ENCODE measurements around the gene PHF21A. TPM values are rescaled to one million over a fixed set of nuclear protein-coding genes. Genes with fewer than 3 reads are reported as not detected.
"Not testable (repeated sequence)": the region's sequence is repeated elsewhere in the genome, so short reads cannot be mapped to it uniquely, and the experiment has no call there.

PHF21A gene
- polyA plus RNA-seq, 1 donor (not counting 4 experiments of a cell fraction or from before 2014, with no cell fraction given) = 16.1 TPM

- H3K9ac ChIP-seq (ENCODE audit: control insufficient read depth, extremely low read depth, insufficient read depth, low read length) = no peak overlapping the region
- H3K4me2 ChIP-seq (ENCODE audit: control insufficient read depth, extremely low read depth, insufficient read depth, low read depth, low read length) = no peak overlapping the region
- no peak overlapping the region for H2AFZ ChIP-seq (ENCODE audit: control insufficient read depth, low read length)
- no peaks in the 10 kb centered on the region for H3K27me3 ChIP-seq (ENCODE audit: control insufficient read depth, extremely low read depth, insufficient read depth, low read length)
- no peaks in the 10 kb centered on the region for H3K9me3 ChIP-seq (ENCODE audit: control insufficient read depth, low read depth, low read length)
- TF ChIP-seq CTCF (optimal IDR thresholded peaks at IDR 0.05 in 1 of 3, IDR thresholded peaks at IDR 0.05 in 1 of 3, conservative IDR thresholded peaks at IDR 0.05 in 1 of 3; ENCODE audit: extremely low read depth in 1 of 3, insufficient read depth in 2 of 3, low read length in 3 of 3) = no peak
- no peak for TF ChIP-seq EZH2 (IDR thresholded peaks at IDR 0.05; ENCODE audit: low read length)
- H4K20me1 ChIP-seq (ENCODE audit: control insufficient read depth, extremely low read depth, insufficient read depth, low read length) = no peaks in the 10 kb centered on the region
- H3K36me3 ChIP-seq (ENCODE audit: control insufficient read depth in 2 of 2, extremely low read depth in 1 of 2, insufficient read depth in 2 of 2, low read length in 2 of 2) = no peaks in the 10 kb centered on the region
- H3K4me3 ChIP-seq (ENCODE audit: control insufficient read depth in 2 of 3, extremely low read depth in 1 of 3, insufficient read depth in 2 of 3, low read depth in 1 of 3, low read length in 3 of 3) = no peak overlapping the region
- FAIRE-seq = no peak
- no peak for DNase-seq (ENCODE audit: low read depth, low spot score)
- no peaks in the 10 kb centered on the region for H3K9me1 ChIP-seq (ENCODE audit: control insufficient read depth, extremely low read depth, insufficient read depth, low read length)
- no peaks in the 10 kb centered on the region for H3K4me1 ChIP-seq (ENCODE audit: control insufficient read depth, extremely low read depth, insufficient read depth, low read length)
- H3K27ac ChIP-seq (ENCODE audit: control insufficient read depth, insufficient read depth, low read length) = no peak overlapping the region
- no peaks in the 10 kb centered on the region for H3K79me2 ChIP-seq (ENCODE audit: control insufficient read depth, insufficient read depth, low read length)
- dilution Hi-C loops (cut with MboI; ENCODE audit: extremely low pct_ligation_motif_present, low sequenced_read_pairs) = no loop called here
Measured at GRCh38 chr11:46015941-46016340, 105.3 kb downstream of the PHF21A start.

GRCh38 chr11:46014168-46014567 is 107.1 kb downstream of the PHF21A start:
- dilution Hi-C loops (cut with MboI; ENCODE audit: extremely low pct_ligation_motif_present, low sequenced_read_pairs); H3K9ac ChIP-seq (ENCODE audit: control insufficient read depth, extremely low read depth, insufficient read depth, low read length); FAIRE-seq; H3K4me1 ChIP-seq (ENCODE audit: control insufficient read depth, extremely low read depth, insufficient read depth, low read length); H2AFZ ChIP-seq (ENCODE audit: control insufficient read depth, low read length); H3K4me2 ChIP-seq (ENCODE audit: control insufficient read depth, extremely low read depth, insufficient read depth, low read depth, low read length); H3K9me3 ChIP-seq (ENCODE audit: control insufficient read depth, low read depth, low read length); H3K9me1 ChIP-seq (ENCODE audit: control insufficient read depth, extremely low read depth, insufficient read depth, low read length); H3K27me3 ChIP-seq (ENCODE audit: control insufficient read depth, extremely low read depth, insufficient read depth, low read length); H3K4me3 ChIP-seq (ENCODE audit: control insufficient read depth in 2 of 3, extremely low read depth in 1 of 3, insufficient read depth in 2 of 3, low read depth in 1 of 3, low read length in 3 of 3); H3K79me2 ChIP-seq (ENCODE audit: control insufficient read depth, insufficient read depth, low read length); DNase-seq (ENCODE audit: low read depth, low spot score); H3K36me3 ChIP-seq (ENCODE audit: control insufficient read depth in 2 of 2, extremely low read depth in 1 of 2, insufficient read depth in 2 of 2, low read length in 2 of 2); H4K20me1 ChIP-seq (ENCODE audit: control insufficient read depth, extremely low read depth, insufficient read depth, low read length); H3K27ac ChIP-seq (ENCODE audit: control insufficient read depth, insufficient read depth, low read length): not testable (repeated sequence)

- Histone ChIP-seq H3K27me3 (ENCODE audit: control insufficient read depth, extremely low read depth, insufficient read depth, low read length) (no peaks in the 10 kb centered on the region), H3K4me1 (ENCODE audit: control insufficient read depth, extremely low read depth, insufficient read depth, low read length) (no peaks in the 10 kb centered on the region), H3K4me2 (ENCODE audit: control insufficient read depth, extremely low read depth, insufficient read depth, low read depth, low read length) (no peak overlapping the region), H3K36me3 (ENCODE audit: control insufficient read depth in 2 of 2, extremely low read depth in 1 of 2, insufficient read depth in 2 of 2, low read length in 2 of 2) (no peaks in the 10 kb centered on the region), H3K4me3 (ENCODE audit: control insufficient read depth in 2 of 3, extremely low read depth in 1 of 3, insufficient read depth in 2 of 3, low read depth in 1 of 3, low read length in 3 of 3) (no peak overlapping the region), H3K9me3 (ENCODE audit: control insufficient read depth, low read depth, low read length) (no peaks in the 10 kb centered on the region), H3K9ac (ENCODE audit: control insufficient read depth, extremely low read depth, insufficient read depth, low read length) (no peak overlapping the region), H4K20me1 (ENCODE audit: control insufficient read depth, extremely low read depth, insufficient read depth, low read length) (no peaks in the 10 kb centered on the region), H3K27ac (ENCODE audit: control insufficient read depth, insufficient read depth, low read length) (no peak overlapping the region), H3K79me2 (ENCODE audit: control insufficient read depth, insufficient read depth, low read length) (no peaks in the 10 kb centered on the region), H2AFZ (ENCODE audit: control insufficient read depth, low read length) (no peak overlapping the region), H3K9me1 (ENCODE audit: control insufficient read depth, extremely low read depth, insufficient read depth, low read length) (no peaks in the 10 kb centered on the region)
- TF ChIP-seq EZH2 (IDR thresholded peaks at IDR 0.05; ENCODE audit: low read length) (no peak), CTCF (optimal IDR thresholded peaks at IDR 0.05 in 1 of 3, IDR thresholded peaks at IDR 0.05 in 1 of 3, conservative IDR thresholded peaks at IDR 0.05 in 1 of 3; ENCODE audit: extremely low read depth in 1 of 3, insufficient read depth in 2 of 3, low read length in 3 of 3) (no peak)
- dilution Hi-C loops (cut with MboI; ENCODE audit: extremely low pct_ligation_motif_present, low sequenced_read_pairs) = no loop called here
- FAIRE-seq (no peak), DNase-seq (ENCODE audit: low read depth, low spot score) (no peak)
Measured at GRCh38 chr11:46012185-46012584, 109.1 kb downstream of the PHF21A start.

Data from keratinocyte (primary cell).